ENCODE measurements around the gene EWSR1.

The EWSR1 gene

GRCh38 chr22:29317827-29318454 lies 49.9 kb downstream of the EWSR1 start:
- no peak for DNase-seq (ENCODE audit: low read depth)

GRCh38 chr22:29319072-29319471 lies 51.0 kb downstream of the EWSR1 start:
- DNase-seq (ENCODE audit: low read depth) = no peak

GRCh38 chr22:29320546-29320945 lies 52.5 kb downstream of the EWSR1 start:
- DNase-seq (ENCODE audit: low read depth) = no peak

GRCh38 chr22:29323641-29324040 lies 55.6 kb downstream of the EWSR1 start:
- no peak for DNase-seq (ENCODE audit: low read depth)

- no peak for DNase-seq (ENCODE audit: low read depth)
Observed at GRCh38 chr22:29325356-29325755, 57.3 kb downstream of the EWSR1 start.

- no peak for DNase-seq (ENCODE audit: low read depth)
Observed at GRCh38 chr22:29325785-29326315, 57.8 kb downstream of the EWSR1 start.

- no peak for DNase-seq (ENCODE audit: low read depth)
Observed at GRCh38 chr22:29326481-29326880, 58.4 kb downstream of the EWSR1 start.

- DNase-seq (ENCODE audit: low read depth) = no peak
Observed at GRCh38 chr22:29327089-29327764, 59.2 kb downstream of the EWSR1 start.

- DNase-seq (ENCODE audit: low read depth) = no peak
Observed at GRCh38 chr22:29328055-29328454, 60.0 kb downstream of the EWSR1 start.

GRCh38 chr22:29328566-29329500 lies 60.8 kb downstream of the EWSR1 start:
- DNase-seq (ENCODE audit: low read depth) = no peak

GRCh38 chr22:29329581-29329980 lies 61.5 kb downstream of the EWSR1 start:
- DNase-seq (ENCODE audit: low read depth) = no peak

- no peak for DNase-seq (ENCODE audit: low read depth)
Observed at GRCh38 chr22:29330291-29330690, 62.2 kb downstream of the EWSR1 start.

GRCh38 chr22:29330753-29331152 lies 62.7 kb downstream of the EWSR1 start:
- DNase-seq (ENCODE audit: low read depth) = no peak

- no peak for DNase-seq (ENCODE audit: low read depth)
Observed at GRCh38 chr22:29331213-29331612, 63.1 kb downstream of the EWSR1 start.

GRCh38 chr22:29331658-29332300 lies 63.7 kb downstream of the EWSR1 start:
- no peak for DNase-seq (ENCODE audit: low read depth)

GRCh38 chr22:29332886-29333496 lies 64.9 kb downstream of the EWSR1 start:
- DNase-seq (ENCODE audit: low read depth) = no peak

- DNase-seq (ENCODE audit: low read depth) = no peak
Observed at GRCh38 chr22:29334148-29334547, 66.1 kb downstream of the EWSR1 start.

- DNase-seq (ENCODE audit: low read depth) = no peak
Observed at GRCh38 chr22:29334696-29335344, 66.8 kb downstream of the EWSR1 start.

GRCh38 chr22:29335656-29336055 lies 67.6 kb downstream of the EWSR1 start:
- DNase-seq (ENCODE audit: low read depth) = no peak

GRCh38 chr22:29336751-29337490 lies 68.9 kb downstream of the EWSR1 start:
- no peak for DNase-seq (ENCODE audit: low read depth)

All from activated T-helper 9 cell treated with anti-CD3 and anti-CD28 coated beads, Interleukin-2, amount 50 U/mL, for 16 hours (primary cell).